K562 (cell line): ENCODE data around the gene CARS2. TPM values are rescaled to one million over a fixed set of nuclear protein-coding genes. Genes with fewer than 3 reads are reported as not detected.

ENCODE experiments used
- ATAC-seq: fragments of 200-7000 bp; cut with Tn5 transposase; 3 replicates; pipeline ENCODE4 v1.9.1; 2020; ENCODE audit warnings: moderate library complexity
- BruUV-seq: library from RNA; stranded (reverse); fragments of 400-500 nt; replicated peaks from 2 replicates; lab custom pipeline; 2021; lab: Mats Ljungman, UMichigan
- CTCF ChIA-PET: fragments of 300-600 bp; formaldehyde crosslinking; extraction: SDS; loops from one replicate; lab custom pipeline; 2021; ENCODE audit warnings: low intra/inter-chr PET ratio; lab: Yijun Ruan, JAX
- POLR2A ChIA-PET: fragments of 300-600, 350-650 bp; sonication (Branson Sonifier 250); formaldehyde crosslinking; extraction: SDS; loops from one replicate; lab custom pipeline; 2021; ENCODE audit warnings: antibody characterized with exemption, inconsistent platforms; lab: Yijun Ruan, JAX
- DNase-seq, 4 experiments: peaks; one replicate each; pipeline versions ENCODE4 v3.0.0 to v3.0.0-alpha.2; 2011 to 2018; ENCODE audit warnings: low spot score in 3 of 4, mixed read lengths in 3 of 4; ENCODE audit errors: extremely low read depth in 1 of 4
- FAIRE-seq: peaks from 2 replicates; lab custom pipeline; 2011; peaks lifted over from hg19 to GRCh38; lab: Jason Lieb, UNC
- H2AFZ ChIP-seq: 2 replicates; pipeline ENCODE4 v1.6.0; 2011; ENCODE audit warnings: low read depth, low read length, control low read depth, inconsistent platforms
- H3K27ac ChIP-seq: fragments of 200-600 bp; 3 replicates; pipeline ENCODE4 v1.8.0; 2011; ENCODE audit warnings: low read depth, mild to moderate bottlenecking, control low read depth, inconsistent platforms, low read length, moderate library complexity, mixed read lengths; ENCODE audit errors: extremely low read depth
- H3K27me3 ChIP-seq, 2 experiments: fragments of 300-600 bp in 1 of 2; 2 replicates in 1 of 2; 3 replicates in 1 of 2; pipeline versions ENCODE4 v1.6.0 to v1.8.0; 2011; ENCODE audit warnings: inconsistent platforms in 2 of 2, low read length in 2 of 2, mild to moderate bottlenecking in 1 of 2, mixed read lengths in 1 of 2, moderate library complexity in 1 of 2; ENCODE audit not compliant: control insufficient read depth in 2 of 2, insufficient read depth in 2 of 2
- H3K36me3 ChIP-seq: fragments of 300-600 bp; 3 replicates; pipeline ENCODE4 v1.8.0; 2011; ENCODE audit warnings: mild to moderate bottlenecking, low read length, inconsistent platforms; ENCODE audit not compliant: control insufficient read depth, insufficient read depth
- H3K4me1 ChIP-seq, 2 experiments: fragments of 200-600 bp in 1 of 2; replicated peaks in 1 of 2; 2 replicates in 1 of 2; 3 replicates in 1 of 2; pipeline versions ENCODE4 v1.5.1 to v1.8.0; 2011; ENCODE audit warnings: inconsistent platforms in 2 of 2, low read length in 2 of 2, mild to moderate bottlenecking in 1 of 2, mixed read lengths in 1 of 2, moderate library complexity in 1 of 2; ENCODE audit not compliant: control insufficient read depth in 2 of 2, insufficient read depth in 2 of 2
- H3K4me2 ChIP-seq: 2 replicates; pipeline ENCODE4 v1.6.1; 2011; ENCODE audit warnings: low read length, control low read depth, inconsistent platforms, mixed read lengths; ENCODE audit not compliant: insufficient read depth
- H3K4me3 ChIP-seq: fragments of 200-600 bp; sonication (generic), shearing (Covaris generic); 2 replicates; pipeline ENCODE4 v1.5.1; 2016; ENCODE audit warnings: control low read depth, inconsistent platforms
- H3K79me2 ChIP-seq: fragments of 200-600 bp; 3 replicates; pipeline ENCODE4 v1.8.0; 2011; ENCODE audit warnings: low read length, inconsistent platforms; ENCODE audit not compliant: control insufficient read depth, insufficient read depth
- H3K9ac ChIP-seq, 2 experiments: 2 replicates each; pipeline versions ENCODE4 v1.6.0 to v1.6.1; 2011; ENCODE audit warnings: low read depth in 2 of 2, low read length in 2 of 2, control low read depth in 1 of 2, inconsistent platforms in 1 of 2, mild to moderate bottlenecking in 1 of 2, mixed read lengths in 1 of 2; ENCODE audit not compliant: insufficient read depth in 1 of 2
- H3K9me1 ChIP-seq: one replicate; pipeline ENCODE4 v1.6.0; 2011; ENCODE audit warnings: inconsistent platforms, mild to moderate bottlenecking, low read length, moderate library complexity; ENCODE audit not compliant: control insufficient read depth, insufficient read depth
- H3K9me3 ChIP-seq: replicated peaks from 2 replicates; pipeline ENCODE4 v1.5.1; 2011; ENCODE audit warnings: low read depth, low read length, inconsistent platforms; ENCODE audit not compliant: control insufficient read depth, insufficient read depth
- H4K20me1 ChIP-seq: replicated peaks from 2 replicates; pipeline ENCODE4 v1.6.1; 2011; ENCODE audit warnings: low read length, inconsistent platforms, mixed read lengths; ENCODE audit not compliant: control insufficient read depth, insufficient read depth
- E2F1 ChIP-seq: sonication (generic); formaldehyde crosslinking; IDR thresholded peaks from 2 replicates; pipeline ENCODE4 v1.8.1; 2023; ENCODE audit warnings: mild to moderate bottlenecking, missing genetic modification reagents, moderate library complexity
- EP400 ChIP-seq: fragments of 450-650 bp; IDR thresholded peaks from 2 replicates; pipeline ENCODE4 v1.6.1; 2017; ENCODE audit warnings: antibody characterized with exemption, mild to moderate bottlenecking, moderate library complexity
- KDM2B ChIP-seq: fragments of 250-450 bp; sonication (Bioruptor Pico); IDR thresholded peaks from 2 replicates; pipeline ENCODE4 v1.8.0; 2021; ENCODE audit warnings: mild to moderate bottlenecking, moderate library complexity
- MIER1 ChIP-seq: fragments of 450-650 bp; IDR thresholded peaks from 2 replicates; pipeline ENCODE4 v1.6.1; 2016; ENCODE audit warnings: antibody characterized with exemption, mild to moderate bottlenecking, low read depth
- MYC ChIP-seq, 2 experiments: fragments of 250-450 bp in 1 of 2; sonication (Bioruptor Pico) in 1 of 2; IDR thresholded peaks; 2 replicates each; pipeline versions ENCODE4 v1.5.1 to v1.6.1; 2012 to 2021; ENCODE audit warnings: low read depth in 2 of 2, borderline replicate concordance in 1 of 2, improper control_type of control experiment in 1 of 2, low read length in 1 of 2, mild to moderate bottlenecking in 1 of 2, moderate library complexity in 1 of 2
- NR2F6 ChIP-seq: fragments of 450-650 bp; formaldehyde crosslinking; IDR thresholded peaks from 2 replicates; pipeline ENCODE4 v1.4.0; 2020; ENCODE audit warnings: mild to moderate bottlenecking
- SAFB2 ChIP-seq: fragments of 200-400 bp; formaldehyde crosslinking; IDR thresholded peaks from 2 replicates; pipeline ENCODE4 v1.6.1; 2018; ENCODE audit warnings: borderline replicate concordance, low read length, low read depth, moderate library complexity; ENCODE audit not compliant: severe bottlenecking
- TFAM ChIP-seq: fragments of 250-450 bp; sonication (Bioruptor Pico); conservative IDR thresholded peaks from 2 replicates; pipeline ENCODE4 v1.5.0; 2021; ENCODE audit warnings: mild to moderate bottlenecking, moderate library complexity
- ZNF121 ChIP-seq: sonication (generic); formaldehyde crosslinking; conservative IDR thresholded peaks from 2 replicates; pipeline ENCODE4 v1.8.0; 2022; ENCODE audit warnings: missing genetic modification reagents
- ZNF431 ChIP-seq: sonication (generic); formaldehyde crosslinking; IDR thresholded peaks from 2 replicates; pipeline ENCODE4 v1.8.0; 2022; ENCODE audit warnings: mild to moderate bottlenecking, missing genetic modification reagents
- ZNF449 ChIP-seq: fragments of 250-450 bp; sonication (Bioruptor Pico); IDR thresholded peaks from 2 replicates; pipeline ENCODE4 v1.8.0; 2022; ENCODE audit warnings: moderate library complexity, mild to moderate bottlenecking, inconsistent platforms
- WGBS: fragments of 100-300 bp; shearing (Covaris generic); methylation state at CpG from one replicate; pipeline ENCODE4 v1.1.6; 2016; ENCODE audit warnings: low coverage, mixed read lengths; ENCODE audit not compliant: insufficient coverage; ENCODE audit errors: missing lambda C conversion rate; 5-methylcytosine and 5-hydroxymethylcytosine counted together
- in situ Hi-C: fragments of 300-500 bp; cut with MboI; formaldehyde crosslinking; loops from 4 replicates; pipeline ENCODE4 v1.15.0; 2018; ENCODE audit warnings: inconsistent platforms, mixed read lengths
- intact Hi-C: fragments of 100-400 bp; cut with micrococcal nuclease; formaldehyde crosslinking; loops from 2 replicates; pipeline ENCODE4 v1.14.2; 2022
- polyA plus RNA-seq, 8 experiments: library from polyadenylated mRNA; depleted of rRNA in 4 of 8; stranded (reverse) in 5 of 8; unstranded in 3 of 8; fragments of >200 nt; fragmentation: Nextera tagmentation in 2 of 8; fragmentation: Illumina TruSeq in 1 of 8; extraction: Ambion mirVana in 2 of 8; extraction: Trizol in 1 of 8; gene quantifications; 2 replicates each; pipeline versions ENCODE4 v1.2.1 to v1.2.3, GENCODE V29; 2011 to 2014; ENCODE audit warnings: inconsistent platforms in 1 of 8, missing spikeins in 1 of 8
- total RNA-seq, 7 experiments: library from RNA; depleted of rRNA in 6 of 7; stranded (reverse); fragments of >200 nt in 6 of 7; fragmentation: Illumina TruSeq in 2 of 7; extraction: Trizol in 2 of 7; gene quantifications; 2 replicates each; pipeline versions ENCODE4 v1.2.1 to v1.2.3, GENCODE V29; 2011 to 2021; ENCODE audit warnings: low replicate concordance in 1 of 7
- TF ChIP-seq, protein P1 (sequence below): fragments of 150-350 bp; IDR thresholded peaks from 2 replicates; pipeline ENCODE4 v1.6.1; 2014; ENCODE audit warnings: low read depth, mild to moderate bottlenecking, low read length, borderline replicate concordance

The CARS2 gene
- total and polyA plus RNA-seq, 9 of the 15 experiments (the other 6 are each of a cell fraction or from before 2014, with no cell fraction given): 1.7 to 37.4 (median 30.5) TPM

DNA sequence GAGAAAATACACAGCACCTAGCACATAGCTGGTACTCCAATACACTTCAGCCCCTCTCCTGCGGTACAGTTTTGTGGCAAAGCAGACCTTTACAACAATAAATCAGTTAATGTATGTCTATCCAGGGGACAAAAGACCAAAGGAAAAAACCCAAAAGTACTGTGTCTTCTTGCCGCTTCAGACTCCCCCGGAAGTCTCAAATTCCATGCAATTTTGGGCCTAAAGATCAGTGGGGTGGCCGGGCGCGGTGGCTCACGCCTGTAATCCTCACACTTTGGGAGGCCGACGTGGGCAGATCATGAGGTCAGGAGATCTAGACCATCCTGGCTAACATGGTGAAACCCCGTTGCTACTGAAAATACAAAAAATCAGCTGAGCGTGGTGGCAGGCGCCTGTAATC is 16.2 kb downstream of the CARS2 start:
- intact Hi-C loops (no loop called here), in situ Hi-C loops (no loop called here)
- H3K9me3 ChIP-seq: no peaks in the 10 kb centered on the region
- H3K36me3 ChIP-seq: peaks cover 36% of the 10 kb centered on the region; the same call in 1 of the 3 replicates
- no peaks in the 10 kb centered on the region for H3K4me1 ChIP-seq
- no peak overlapping the region for H3K4me2 ChIP-seq
- no peak overlapping the region for H3K4me3 ChIP-seq
- no peaks in the 10 kb centered on the region for H3K79me2 ChIP-seq
- no peak overlapping the region for H3K27ac ChIP-seq
- no peaks in the 10 kb centered on the region for H3K9me1 ChIP-seq
- ATAC-seq (no peak), FAIRE-seq (no peak), DNase-seq (no peak)
- 95% methylated on average over 11 of the region's 12 CpGs for WGBS
- H4K20me1 ChIP-seq: no peaks in the 10 kb centered on the region
- no peak overlapping the region for H2AFZ ChIP-seq
- POLR2A ChIA-PET: interaction anchor here (1.1 to 1.2 kb wide), 2 partner anchors 12 kb away, joined by 3 to 5 read pairs; no protein-coding TSS in a partner anchor
- H3K27me3 ChIP-seq: no peaks in the 10 kb centered on the region
- no peak overlapping the region for H3K9ac ChIP-seq
- BruUV-seq: no TSS peak
- CTCF ChIA-PET: no interaction called here
- TF ChIP-seq MYC (IDR thresholded peaks at IDR 0.05; ENCODE audit: low read depth, low read length) (no peak), MYC (CRISPR knock-in tag; IDR thresholded peaks at IDR 0.05; ENCODE audit: borderline replicate concordance, low read depth) (no peak), KDM2B (CRISPR knock-in tag) (no peak), ZNF431 (no peak), E2F1 (CRISPR knock-in tag) (no peak), MIER1 (no peak), TFAM (no peak), NR2F6 (no peak), ZNF449 (CRISPR knock-in tag) (no peak), SAFB2 (no peak), EP400 (no peak), ZNF121 (CRISPR knock-in tag) (no peak)
- TF ChIP-seq, protein P1, sequence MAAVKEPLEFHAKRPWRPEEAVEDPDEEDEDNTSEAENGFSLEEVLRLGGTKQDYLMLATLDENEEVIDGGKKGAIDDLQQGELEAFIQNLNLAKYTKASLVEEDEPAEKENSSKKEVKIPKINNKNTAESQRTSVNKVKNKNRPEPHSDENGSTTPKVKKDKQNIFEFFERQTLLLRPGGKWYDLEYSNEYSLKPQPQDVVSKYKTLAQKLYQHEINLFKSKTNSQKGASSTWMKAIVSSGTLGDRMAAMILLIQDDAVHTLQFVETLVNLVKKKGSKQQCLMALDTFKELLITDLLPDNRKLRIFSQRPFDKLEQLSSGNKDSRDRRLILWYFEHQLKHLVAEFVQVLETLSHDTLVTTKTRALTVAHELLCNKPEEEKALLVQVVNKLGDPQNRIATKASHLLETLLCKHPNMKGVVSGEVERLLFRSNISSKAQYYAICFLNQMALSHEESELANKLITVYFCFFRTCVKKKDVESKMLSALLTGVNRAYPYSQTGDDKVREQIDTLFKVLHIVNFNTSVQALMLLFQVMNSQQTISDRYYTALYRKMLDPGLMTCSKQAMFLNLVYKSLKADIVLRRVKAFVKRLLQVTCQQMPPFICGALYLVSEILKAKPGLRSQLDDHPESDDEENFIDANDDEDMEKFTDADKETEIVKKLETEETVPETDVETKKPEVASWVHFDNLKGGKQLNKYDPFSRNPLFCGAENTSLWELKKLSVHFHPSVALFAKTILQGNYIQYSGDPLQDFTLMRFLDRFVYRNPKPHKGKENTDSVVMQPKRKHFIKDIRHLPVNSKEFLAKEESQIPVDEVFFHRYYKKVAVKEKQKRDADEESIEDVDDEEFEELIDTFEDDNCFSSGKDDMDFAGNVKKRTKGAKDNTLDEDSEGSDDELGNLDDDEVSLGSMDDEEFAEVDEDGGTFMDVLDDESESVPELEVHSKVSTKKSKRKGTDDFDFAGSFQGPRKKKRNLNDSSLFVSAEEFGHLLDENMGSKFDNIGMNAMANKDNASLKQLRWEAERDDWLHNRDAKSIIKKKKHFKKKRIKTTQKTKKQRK: no peak
